A673 (cell line): ENCODE results near the gene TXNRD2.

Experiments
- CTCF ChIP-seq: fragments of 300-800, 200-600 bp; sonication (generic); conservative IDR thresholded peaks from 2 replicates; pipeline ENCODE4 v1.5.1; 2017; ENCODE audit warnings: low read depth, mild to moderate bottlenecking, antibody characterized with exemption, low read length, moderate library complexity, mixed read lengths
- EZH2 ChIP-seq: fragments of 200-600 bp; sonication (generic); IDR thresholded peaks from 2 replicates; pipeline ENCODE4 v1.6.1; 2017; ENCODE audit warnings: borderline replicate concordance, low read depth, mild to moderate bottlenecking, mixed read lengths, antibody characterized with exemption, low read length; ENCODE audit not compliant: poor library complexity, severe bottlenecking

GRCh38 chr22:19893363-19893762 is 48.3 kb downstream of the TXNRD2 start:
- TF ChIP-seq CTCF = no peak
- no peak for TF ChIP-seq EZH2
